ENCODE data around the gene ACTL9. TPM values are rescaled to one million over a fixed set of nuclear protein-coding genes. Genes with fewer than 3 reads are reported as not detected.

ACTL9 gene
- total and polyA plus RNA-seq, 11 donors, result not detected

DNA sequence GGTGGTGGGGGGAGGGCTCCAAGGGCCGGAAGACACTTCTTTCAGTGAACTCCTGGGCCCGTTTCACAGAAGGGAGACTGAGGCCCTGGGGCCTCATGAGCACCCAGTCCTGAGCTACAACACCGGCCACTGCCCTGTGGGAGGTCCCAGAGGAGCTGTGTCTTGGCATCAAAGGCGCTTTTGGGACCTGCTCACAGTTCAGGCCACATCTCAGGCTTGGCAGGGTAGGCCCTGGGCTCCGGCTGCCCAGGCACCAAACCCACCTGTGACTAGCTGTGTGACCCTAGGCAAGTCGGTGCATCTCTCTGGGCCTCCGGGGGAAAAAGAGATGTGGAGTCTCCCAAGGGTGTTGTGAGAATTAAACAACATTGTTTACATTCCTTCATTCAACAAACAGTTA is 38.7 kb downstream of the ACTL9 start:
- ATAC-seq (no peak), DNase-seq (no peak)
- Histone ChIP-seq H3K36me3 (no peaks in the 10 kb centered on the region), H3K4me1 (peaks cover 0 to 16% (median 0%) of the 10 kb centered on the region in 12 donors), H3K4me3 (no peak overlapping the region), H3K27me3 (peaks cover 0 to 53% (median 6%) of the 10 kb centered on the region in 9 donors), H3K9me3 (no peaks in the 10 kb centered on the region), H3K27ac (no peak overlapping the region)
- WGBS, 4 donors, result 68 to 74% (median 70%) methylated on average over 7 of the region's 7 CpGs
- intact Hi-C loops (cut with DNase I), result no loop called here
- TF ChIP-seq POLR2A (IDR thresholded peaks at IDR 0.05), result no peak
- no peak for TF ChIP-seq CTCF (IDR thresholded peaks at IDR 0.05)

DNA sequence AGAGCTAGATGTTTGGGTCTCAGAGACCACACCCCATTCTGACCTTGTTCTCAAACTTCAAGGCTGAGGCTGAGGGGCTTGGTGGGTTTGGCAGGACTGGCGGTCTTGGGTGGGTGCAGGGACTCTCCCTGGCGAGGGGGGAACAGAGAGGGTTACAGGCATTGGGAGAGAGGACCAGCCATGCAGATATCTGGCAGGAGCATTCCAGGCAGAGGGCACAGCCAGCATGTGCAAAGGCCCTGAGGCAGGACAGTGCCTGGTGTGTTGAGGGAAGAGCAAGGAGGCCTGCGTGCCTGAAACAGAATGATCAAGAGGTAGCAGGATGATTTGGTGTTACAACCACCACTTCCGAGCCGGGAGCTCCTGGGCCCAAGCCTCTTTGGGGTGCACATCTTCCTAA is 40.7 kb downstream of the ACTL9 start:
- peaks cover 0 to 11% (median 0%) of the 10 kb centered on the region in 12 donors for H3K4me1 ChIP-seq
- intact Hi-C loops (cut with DNase I), result no loop called here

GRCh38 chr19:8655340-8655709 is 43.3 kb downstream of the ACTL9 start:
- H3K9me3 ChIP-seq, result no peaks in the 10 kb centered on the region
- no peak for TF ChIP-seq POLR2A (IDR thresholded peaks at IDR 0.05)
- TF ChIP-seq CTCF (IDR thresholded peaks at IDR 0.05), result no peak
- peaks cover 0 to 18% (median 0%) of the 10 kb centered on the region in 12 donors for H3K4me1 ChIP-seq
- H3K36me3 ChIP-seq, result no peaks in the 10 kb centered on the region
- no peak overlapping the region for H3K4me3 ChIP-seq
- H3K27me3 ChIP-seq, result peaks cover 0 to 40% (median 6%) of the 10 kb centered on the region in 9 donors
- ATAC-seq, result no peak
- 63 to 76% (median 70%) methylated on average over 11 to 12 of the region's 12 CpGs for WGBS, 4 donors
- intact Hi-C loops (cut with DNase I), result loop anchor here in 9 of 10 donors (2.0 kb wide), 3 partner anchors 39 to 425 kb away; no protein-coding TSS in a partner anchor
- no peak overlapping the region for H3K27ac ChIP-seq
- DNase-seq, result no peak

More for the DNA sequence above, 40.7 kb downstream of the ACTL9 start:
- no peak for TF ChIP-seq CTCF (IDR thresholded peaks at IDR 0.05)
- TF ChIP-seq POLR2A (IDR thresholded peaks at IDR 0.05), result no peak
- DNase-seq, result no peak
- peaks cover 0 to 54% (median 6%) of the 10 kb centered on the region in 9 donors for H3K27me3 ChIP-seq
- no peak overlapping the region for H3K4me3 ChIP-seq
- H3K9me3 ChIP-seq, result no peaks in the 10 kb centered on the region
- H3K36me3 ChIP-seq, result no peaks in the 10 kb centered on the region
- no peak for ATAC-seq
- no peak overlapping the region for H3K27ac ChIP-seq
- 75 to 79% (median 78%) methylated on average over 5 of the region's 5 CpGs for WGBS, 4 donors

- WGBS, 4 donors, result 4 to 7% (median 6%) methylated on average over 15 of the region's 15 CpGs
- Histone ChIP-seq H3K4me3 (peak overlapping the region in 4 of 12 donors; percentile 19 to 40 (median 36)), H3K27me3 (peaks cover 0 to 40% (median 6%) of the 10 kb centered on the region in 9 donors), H3K27ac (no peak overlapping the region), H3K4me1 (peaks cover 0 to 22% (median 0%) of the 10 kb centered on the region in 12 donors), H3K9me3 (no peaks in the 10 kb centered on the region), H3K36me3 (no peaks in the 10 kb centered on the region)
- peak in 4 of 5 donors; percentile 27 to 78 (median 56) for DNase-seq
- intact Hi-C loops (cut with DNase I), result loop anchor here (1.0 to 5.0 kb wide), 5 partner anchors 38 to 426 kb away; no protein-coding TSS in a partner anchor
- peak; percentile 47 to 71 (median 64) for ATAC-seq
- TF ChIP-seq CTCF (IDR thresholded peaks at IDR 0.05) (peak; percentile 92 to 99 (median 98)), POLR2A (IDR thresholded peaks at IDR 0.05) (no peak)
These were observed 43.8 kb downstream of the ACTL9 start for GRCh38 chr19:8654591-8655339.
